Measurements from ENCODE around the gene CRIM1.

The CRIM1 gene

GRCh38 chr2:36427790-36428243, 72.2 kb downstream of the CRIM1 start:
- DNase-seq, result no peak

DNA sequence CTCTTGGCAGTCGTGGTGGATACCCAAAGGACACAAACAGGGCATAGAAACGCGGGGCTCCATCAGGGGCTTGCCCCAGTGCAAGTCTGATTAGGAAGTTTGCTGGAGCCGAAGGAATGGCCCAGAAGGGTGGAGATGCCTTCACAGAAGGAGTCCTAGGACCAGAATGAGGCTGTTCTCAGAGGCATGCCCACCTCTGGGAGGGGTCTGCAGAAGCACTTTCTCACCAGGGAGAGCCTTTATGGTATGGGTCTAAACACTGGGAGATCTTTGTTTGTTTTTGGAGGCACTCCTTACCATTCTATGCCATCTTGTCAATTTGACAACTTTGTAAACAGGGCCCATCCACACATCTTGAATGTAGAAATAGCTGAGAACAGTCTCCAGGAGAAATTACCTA, 75.0 kb downstream of the CRIM1 start:
- no peak for DNase-seq

GRCh38 chr2:36432479-36432878, 76.9 kb downstream of the CRIM1 start:
- DNase-seq, result no peak

DNA sequence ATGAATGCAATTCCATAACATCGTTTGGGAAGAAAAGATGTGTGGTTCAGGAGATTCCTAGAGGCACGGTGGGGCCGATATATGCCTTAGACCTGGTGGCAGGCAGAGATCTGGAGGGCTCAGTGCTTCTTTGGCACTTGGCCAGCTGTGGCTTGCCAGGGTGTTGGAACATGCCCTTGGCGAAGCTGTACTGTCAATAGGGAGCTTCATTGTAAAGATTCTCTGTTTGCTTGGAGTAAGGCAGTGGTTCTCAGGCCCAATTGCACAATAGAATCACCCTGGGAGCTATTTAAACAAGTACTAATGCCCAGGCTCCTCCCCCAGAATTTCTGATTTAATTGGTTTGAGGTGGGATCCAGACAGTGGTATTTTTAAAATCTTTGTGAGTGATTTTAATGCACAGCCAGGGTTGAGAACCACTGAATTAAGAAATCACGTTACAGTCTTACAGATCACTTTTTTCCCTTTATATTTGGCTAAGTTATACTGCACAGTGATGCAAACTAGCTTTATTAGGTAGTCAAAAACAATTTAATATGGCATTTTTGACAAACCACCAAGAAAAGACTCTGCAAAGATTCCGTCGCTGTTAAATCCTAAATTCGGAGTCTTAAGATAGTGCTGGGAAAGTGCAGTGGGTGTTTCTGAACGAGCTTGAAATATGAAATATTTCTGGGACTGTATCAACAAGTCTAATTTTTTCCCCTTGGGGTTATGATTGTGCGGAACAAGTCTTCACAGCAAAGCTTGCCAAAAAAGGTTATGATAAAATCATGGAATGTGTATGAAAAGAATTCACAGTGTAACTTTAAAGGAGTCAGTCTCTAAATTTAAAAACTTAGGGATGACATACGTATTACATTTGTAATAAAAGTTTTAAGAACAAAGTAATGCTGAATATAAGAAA, 78.0 kb downstream of the CRIM1 start:
- DNase-seq, result no peak

- no peak for DNase-seq
Measured at GRCh38 chr2:36438449-36438977, 82.9 kb downstream of the CRIM1 start.

DNA sequence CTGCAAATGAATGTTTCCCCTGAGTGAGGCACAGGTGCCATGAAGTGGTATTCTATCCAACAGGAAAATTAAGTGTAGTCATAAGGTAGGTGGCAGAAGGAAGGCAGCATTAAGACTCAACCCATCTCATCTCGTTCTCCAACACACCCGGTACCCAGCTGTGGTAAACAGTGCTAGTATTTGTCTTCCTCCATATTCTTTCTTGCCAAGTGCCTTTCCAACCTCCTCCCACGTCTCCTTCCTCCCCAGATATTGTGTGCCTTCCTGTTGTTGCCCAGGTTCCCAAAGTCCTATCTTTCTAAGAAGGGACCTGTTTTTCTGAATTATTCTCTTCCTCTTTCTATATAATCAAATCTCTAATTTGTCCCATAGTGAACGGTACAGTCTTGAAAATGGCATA, 83.5 kb downstream of the CRIM1 start:
- DNase-seq, result no peak

GRCh38 chr2:36441065-36441625, 85.6 kb downstream of the CRIM1 start:
- no peak for DNase-seq

GRCh38 chr2:36441816-36442215, 86.2 kb downstream of the CRIM1 start:
- no peak for DNase-seq

DNA sequence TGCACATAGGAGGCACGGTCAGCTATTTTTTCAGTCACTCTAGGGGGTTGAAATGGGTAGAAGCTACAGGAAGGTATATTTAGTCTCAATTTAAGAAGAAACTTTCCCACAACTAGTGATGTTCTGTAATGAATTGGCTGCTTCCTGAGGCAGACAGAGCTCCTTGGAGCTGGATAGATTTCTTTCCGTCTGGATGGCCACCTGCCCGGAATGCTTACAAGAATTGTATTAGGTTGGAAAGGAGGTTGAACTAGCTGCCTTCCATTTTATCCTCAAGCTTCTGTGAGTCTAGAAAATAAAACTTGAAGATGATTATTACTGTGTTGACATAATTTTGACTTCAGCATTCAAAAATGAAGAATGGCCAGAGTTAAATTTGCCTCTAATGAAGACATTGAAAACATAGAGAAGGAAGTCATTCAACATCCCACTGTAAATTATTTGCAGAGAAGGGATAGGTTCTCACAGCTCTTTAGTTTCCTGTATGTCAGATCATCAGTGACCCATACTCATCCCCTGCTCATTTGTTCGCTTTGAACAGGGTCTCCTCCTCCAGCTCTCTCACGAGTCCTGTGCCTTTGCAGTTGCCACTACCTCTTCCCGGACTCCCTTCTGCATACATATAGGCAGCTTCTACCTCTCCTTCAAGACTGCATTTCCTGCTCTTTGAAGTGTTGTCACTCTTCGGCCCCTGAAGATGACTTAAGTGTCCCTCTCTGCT, 88.8 kb downstream of the CRIM1 start:
- no peak for DNase-seq

- DNase-seq, result no peak
Measured at GRCh38 chr2:36445185-36445866, 89.7 kb downstream of the CRIM1 start.

- no peak for DNase-seq
Measured at GRCh38 chr2:36446294-36446693, 90.7 kb downstream of the CRIM1 start.

DNA sequence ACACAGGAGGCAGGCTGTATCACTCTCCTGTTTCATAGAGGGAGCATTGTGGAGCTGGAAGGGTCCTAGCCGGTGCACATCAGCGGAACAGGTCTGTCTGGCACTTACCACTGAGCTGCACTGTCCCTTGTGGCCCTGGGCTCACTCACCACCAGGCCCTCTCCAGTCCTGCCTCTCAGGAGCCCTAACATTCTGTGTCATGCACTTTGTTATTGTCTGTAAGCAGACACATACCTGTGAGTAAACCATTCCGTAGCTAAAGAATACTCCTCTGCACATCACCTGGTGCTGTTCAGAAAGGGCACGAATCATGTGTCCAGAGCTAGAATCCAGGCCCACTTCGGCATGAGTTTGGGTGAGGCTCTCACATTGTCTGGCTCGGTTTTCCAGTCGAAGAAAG, 93.6 kb downstream of the CRIM1 start:
- DNase-seq, result no peak

DNA sequence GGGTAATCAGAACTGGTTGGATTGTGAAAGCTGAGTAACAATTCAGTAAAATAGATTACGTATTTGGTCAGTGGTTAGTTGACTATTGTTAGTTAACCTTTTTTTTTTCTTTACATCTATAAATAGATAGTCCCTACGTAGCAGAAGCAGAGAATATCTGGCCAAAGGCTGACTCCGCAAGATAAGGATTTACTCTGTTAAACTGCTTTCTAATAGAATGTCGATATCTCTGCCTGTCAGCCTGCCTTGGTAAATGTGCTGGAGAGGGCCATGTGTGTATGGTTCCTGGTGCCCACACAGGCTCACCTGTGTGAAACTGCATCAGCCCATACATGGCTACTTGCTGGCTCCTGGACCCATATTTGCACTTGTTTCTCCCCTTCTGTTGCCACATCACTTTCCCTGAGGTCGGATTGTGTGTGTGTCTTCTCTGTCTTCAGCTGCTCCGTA, 94.4 kb downstream of the CRIM1 start:
- no peak for DNase-seq

- DNase-seq, result no peak
Measured at GRCh38 chr2:36450466-36451196, 95.1 kb downstream of the CRIM1 start.

DNA sequence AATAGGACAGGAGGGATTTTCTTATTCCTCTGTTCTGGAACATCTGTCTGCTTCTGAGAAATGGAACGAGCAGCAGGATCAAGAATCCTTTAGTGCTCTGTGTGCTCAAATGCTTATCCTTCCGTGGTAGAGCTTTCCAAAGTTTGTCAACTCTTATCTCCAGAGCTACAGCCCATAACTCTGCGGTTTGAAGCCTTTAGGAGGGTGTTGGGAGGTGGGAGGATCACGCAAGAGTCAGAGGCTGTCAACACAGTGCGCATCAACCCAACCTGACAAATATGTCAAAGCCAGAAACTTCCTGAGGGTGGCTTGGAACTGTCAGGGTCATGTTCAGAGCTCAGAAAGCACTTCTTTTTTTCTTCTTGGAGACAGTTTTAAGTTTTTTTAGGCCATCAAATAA, 95.9 kb downstream of the CRIM1 start:
- no peak for DNase-seq

DNA sequence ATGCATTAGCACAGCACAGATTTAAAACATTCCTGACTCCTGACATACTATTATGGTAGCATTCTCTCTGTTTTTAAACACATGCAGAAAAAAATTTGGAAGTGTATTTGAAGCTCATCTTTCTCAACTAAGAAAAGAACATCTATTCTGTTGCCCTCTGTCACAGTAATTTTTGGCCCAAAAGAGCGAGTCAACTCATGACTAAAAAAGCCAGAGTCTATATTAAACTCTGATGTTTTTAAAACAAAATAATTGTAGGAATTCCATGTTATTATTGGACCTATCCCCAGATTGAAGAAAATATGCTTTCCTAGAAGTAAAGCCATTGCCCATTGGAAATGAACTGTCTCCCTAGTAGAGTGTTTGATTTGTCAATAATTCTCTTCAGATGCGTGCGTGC, 96.7 kb downstream of the CRIM1 start:
- DNase-seq, result no peak

DNA sequence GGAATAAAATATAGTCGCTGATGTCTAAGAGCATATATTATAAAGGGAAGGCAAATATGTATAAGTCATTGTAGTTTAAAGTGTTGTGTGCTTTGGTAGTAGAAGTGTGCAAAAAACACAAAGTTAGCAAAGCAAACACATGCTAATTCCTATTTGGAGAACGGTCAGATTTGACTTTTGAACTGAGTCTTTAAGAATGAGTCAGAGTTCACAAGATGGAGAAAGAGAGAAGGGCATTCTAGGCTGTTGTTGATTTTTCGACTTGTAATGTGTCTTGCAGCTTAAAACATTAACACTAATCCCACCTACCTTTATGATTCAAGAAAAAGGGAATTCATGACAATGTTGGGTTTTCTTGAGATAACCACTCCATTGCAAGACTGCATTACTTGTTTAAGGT, 98.1 kb downstream of the CRIM1 start:
- no peak for DNase-seq

- DNase-seq, result no peak
Measured at GRCh38 chr2:36455011-36455410, 99.4 kb downstream of the CRIM1 start.

DNA sequence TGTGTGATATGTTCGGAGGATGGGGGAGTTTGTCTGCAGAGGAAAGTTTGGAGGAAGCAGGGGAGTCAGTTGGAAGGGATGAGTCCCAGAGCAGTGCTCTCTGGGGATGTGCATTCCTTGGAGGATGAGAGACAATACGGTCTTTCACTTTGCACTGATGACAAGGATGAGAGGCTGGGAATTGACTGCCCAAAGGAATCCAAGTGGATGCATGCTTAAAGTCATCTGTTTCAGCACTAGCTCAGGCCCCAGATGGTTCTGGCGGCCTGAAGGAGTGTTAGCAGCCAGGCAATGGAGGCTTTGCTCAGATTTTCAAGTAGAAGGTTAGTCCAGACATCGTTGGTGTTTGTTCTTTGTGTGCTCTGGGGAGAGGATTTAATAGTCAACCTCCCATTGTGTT, 100.2 kb downstream of the CRIM1 start:
- DNase-seq, result no peak

DNA sequence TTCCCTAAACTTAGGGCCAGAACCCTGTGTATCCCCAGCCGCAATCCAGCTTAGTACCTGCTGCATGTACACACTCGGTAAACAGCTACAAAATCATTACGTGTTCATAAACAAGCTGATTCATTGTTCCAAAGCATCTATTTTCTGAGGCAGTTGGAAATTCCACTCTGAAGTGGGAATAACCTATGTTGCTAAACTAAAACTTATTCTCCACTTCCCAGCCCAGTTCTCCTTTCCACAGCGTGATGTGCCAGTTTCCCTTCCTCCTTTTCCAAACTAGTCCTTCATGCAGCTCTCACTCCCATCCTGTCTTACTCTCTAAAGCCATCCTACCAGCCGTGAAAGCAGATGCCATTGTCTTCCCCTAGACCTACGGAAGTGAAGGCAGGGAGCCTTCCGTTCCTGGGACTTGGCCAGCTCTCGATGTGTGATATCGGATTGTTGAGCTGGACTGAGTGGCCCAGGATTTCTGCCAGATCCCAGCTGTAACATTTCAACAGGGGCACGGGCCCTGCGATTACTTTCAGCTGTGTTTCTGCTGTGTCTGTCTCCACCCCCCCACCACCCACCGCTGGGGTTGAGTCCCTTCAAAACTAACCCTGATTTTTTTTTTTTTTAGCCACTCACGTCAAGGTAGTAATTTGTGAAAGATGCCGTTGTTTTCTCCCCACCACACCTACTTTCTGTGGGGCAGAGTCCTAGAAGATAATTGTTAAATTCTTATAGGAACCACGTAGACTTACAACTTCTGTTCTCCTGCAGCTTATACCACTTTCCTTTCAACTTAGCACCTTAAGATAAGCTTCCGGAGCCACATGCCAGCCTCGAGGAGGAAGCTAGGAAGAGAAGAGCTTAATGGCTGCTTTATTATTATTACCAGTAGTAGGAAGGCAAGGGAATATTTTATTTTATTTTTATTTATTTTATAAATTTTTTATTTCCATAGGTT, 100.9 kb downstream of the CRIM1 start:
- no peak for DNase-seq

DNA sequence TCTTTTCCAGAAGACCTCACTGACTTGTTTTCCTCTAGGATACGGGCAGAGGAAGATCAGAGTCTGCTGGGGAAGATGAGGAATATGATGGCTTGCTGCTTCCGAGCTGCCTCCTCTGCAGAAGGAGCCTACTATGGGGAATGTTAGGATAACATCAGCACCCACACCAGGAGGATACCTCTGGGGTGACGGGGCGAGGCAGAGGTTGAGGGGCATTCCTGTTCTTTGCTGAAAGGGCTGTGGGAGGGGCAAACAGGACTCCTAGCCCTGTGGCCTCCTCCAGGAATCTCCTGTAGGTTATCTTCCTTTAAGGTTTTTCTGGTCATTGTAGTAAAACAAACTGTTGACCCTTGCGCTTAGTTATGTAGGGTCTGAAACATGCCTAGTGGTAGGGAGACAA, 102.5 kb downstream of the CRIM1 start:
- no peak for DNase-seq
